Activated CD4-positive, alpha-beta memory T cell treated with anti-CD3 and anti-CD28 coated beads, Interleukin-2, amount 10 ng/mL, durations not matched to agents 7 days and 5 days (primary cell): Measurements from ENCODE around the gene ZBTB5. TPM values are rescaled to one million over a fixed set of nuclear protein-coding genes. Genes with fewer than 3 reads are reported as not detected.

ENCODE experiments used
- CTCF ChIA-PET: fragments of 350-600 bp; sonication (Branson Sonifier 250); formaldehyde crosslinking; loops from one replicate; lab custom pipeline; 2021; ENCODE audit warnings: antibody characterized with exemption, inconsistent platforms; lab: Charles Lee
- POLR2A ChIA-PET: fragments of 350-600 bp; sonication (Branson Sonifier 250); formaldehyde crosslinking; loops from one replicate; lab custom pipeline; 2021; ENCODE audit warnings: antibody characterized with exemption; lab: Charles Lee
- DNase-seq: peaks from one replicate; pipeline ENCODE4 v3.0.0-alpha.2; 2020
- H3K27ac Mint-ChIP-seq: one replicate; pipeline ENCODE4 v1.8.0; 2021; ENCODE audit warnings: mild to moderate bottlenecking, mixed read lengths
- H3K27me3 Mint-ChIP-seq: one replicate; pipeline ENCODE4 v1.8.0; 2021; ENCODE audit warnings: mixed read lengths
- H3K36me3 Mint-ChIP-seq: one replicate; pipeline ENCODE4 v1.8.0; 2021; ENCODE audit warnings: low read depth, mixed read lengths
- H3K4me1 Mint-ChIP-seq: one replicate; pipeline ENCODE4 v1.8.0; 2021; ENCODE audit warnings: mixed read lengths
- H3K4me3 Mint-ChIP-seq: one replicate; pipeline ENCODE4 v1.8.0; 2021; ENCODE audit warnings: mild to moderate bottlenecking, mixed read lengths
- H3K9me3 Mint-ChIP-seq: one replicate; pipeline ENCODE4 v1.8.0; 2021; ENCODE audit warnings: mixed read lengths
- total RNA-seq, 2 experiments: library from RNA; stranded (reverse); gene quantifications; one replicate each; pipeline ENCODE4 v1.2.3, GENCODE V29; 2021

The ZBTB5 gene
- total RNA-seq, 2 experiments from 2014 or later: 10.5 to 10.6 TPM

GRCh38 chr9:37464426-37465248 is 613 bp downstream of the ZBTB5 start:
- Mint-ChIP-seq H3K27ac (peak overlapping the region; percentile 89), H3K36me3 (peaks cover 5% of the 10 kb centered on the region), H3K4me3 (peak overlapping the region; percentile 83), H3K27me3 (no peaks in the 10 kb centered on the region), H3K9me3 (no peaks in the 10 kb centered on the region), H3K4me1 (peaks cover 34% of the 10 kb centered on the region)
- ChIA-PET CTCF (interaction anchor here (1.2 kb wide), 1 partner anchor 17 kb away, joined by 3 read pairs; no protein-coding TSS in a partner anchor), POLR2A (interaction anchor here (0.6 to 5.8 kb wide), 13 partner anchors 14 to 1064 kb away, joined by 3 to 75 read pairs (median 3); partner anchors contain the start of genes DCAF10, FBXO10, GRHPR and POLR1E)
- peak; percentile 67 for DNase-seq

GRCh38 chr9:37464006-37464405 is 1.2 kb downstream of the ZBTB5 start:
- peak overlapping the region; percentile 83 for H3K4me3 Mint-ChIP-seq
- ChIA-PET CTCF (no interaction called here), POLR2A (interaction anchor here (0.6 to 5.8 kb wide), 7 partner anchors 13 to 337 kb away, joined by 3 to 75 read pairs (median 3); partner anchors contain the start of genes DCAF10, GRHPR, POLR1E and TOMM5)
- peaks cover 5% of the 10 kb centered on the region for H3K36me3 Mint-ChIP-seq
- no peak for DNase-seq
- H3K9me3 Mint-ChIP-seq: no peaks in the 10 kb centered on the region
- H3K27me3 Mint-ChIP-seq: no peaks in the 10 kb centered on the region
- H3K4me1 Mint-ChIP-seq: peaks cover 34% of the 10 kb centered on the region
- peak overlapping the region; percentile 89 for H3K27ac Mint-ChIP-seq

DNA sequence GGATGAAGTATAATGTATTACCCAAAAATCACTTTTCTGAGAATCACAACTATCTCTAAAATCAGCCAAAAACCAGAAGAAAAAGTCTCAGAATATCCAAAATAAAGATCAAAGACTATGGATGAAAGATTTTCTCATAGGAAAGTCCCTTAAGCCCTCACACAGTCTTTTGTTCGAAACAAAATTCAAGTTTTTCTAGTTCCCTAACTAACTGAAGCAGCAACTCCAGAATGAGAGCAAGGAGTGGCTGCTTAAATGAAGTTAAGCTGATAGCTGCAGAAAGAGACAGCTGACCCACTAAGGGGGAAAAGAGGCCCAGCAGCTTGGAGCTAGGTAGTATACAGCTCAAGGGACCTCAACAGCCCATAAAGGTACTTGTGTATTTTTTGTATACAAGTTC is 8.4 kb downstream of the ZBTB5 start:
- H3K27ac Mint-ChIP-seq: no peak overlapping the region
- ChIA-PET CTCF (no interaction called here), POLR2A (interaction anchor here (1.1 kb wide), 1 partner anchor 34 kb away, joined by 3 read pairs; no protein-coding TSS in a partner anchor)
- H3K9me3 Mint-ChIP-seq: no peaks in the 10 kb centered on the region
- H3K4me1 Mint-ChIP-seq: peaks cover 3% of the 10 kb centered on the region
- H3K36me3 Mint-ChIP-seq: peaks cover 6% of the 10 kb centered on the region
- no peaks in the 10 kb centered on the region for H3K27me3 Mint-ChIP-seq
- no peak for DNase-seq
- H3K4me3 Mint-ChIP-seq: no peak overlapping the region

GRCh38 chr9:37455884-37456647 is 9.2 kb downstream of the ZBTB5 start:
- H3K9me3 Mint-ChIP-seq: no peaks in the 10 kb centered on the region
- DNase-seq: no peak
- H3K27me3 Mint-ChIP-seq: no peaks in the 10 kb centered on the region
- peaks cover 9% of the 10 kb centered on the region for H3K36me3 Mint-ChIP-seq
- CTCF ChIA-PET: no interaction called here
- no peak overlapping the region for H3K4me3 Mint-ChIP-seq
- POLR2A ChIA-PET: interaction anchor here (1.1 kb wide), 1 partner anchor 33 kb away, joined by 3 read pairs; no protein-coding TSS in a partner anchor
- H3K4me1 Mint-ChIP-seq: peaks cover 6% of the 10 kb centered on the region
- H3K27ac Mint-ChIP-seq: no peak overlapping the region

GRCh38 chr9:37454238-37454637 is 11.0 kb downstream of the ZBTB5 start:
- DNase-seq: no peak
- peaks cover 16% of the 10 kb centered on the region for H3K36me3 Mint-ChIP-seq
- CTCF ChIA-PET: no interaction called here
- H3K27me3 Mint-ChIP-seq: no peaks in the 10 kb centered on the region
- peaks cover 6% of the 10 kb centered on the region for H3K4me1 Mint-ChIP-seq
- H3K9me3 Mint-ChIP-seq: no peaks in the 10 kb centered on the region
- POLR2A ChIA-PET: no interaction called here
- no peak overlapping the region for H3K4me3 Mint-ChIP-seq
- no peak overlapping the region for H3K27ac Mint-ChIP-seq

DNA sequence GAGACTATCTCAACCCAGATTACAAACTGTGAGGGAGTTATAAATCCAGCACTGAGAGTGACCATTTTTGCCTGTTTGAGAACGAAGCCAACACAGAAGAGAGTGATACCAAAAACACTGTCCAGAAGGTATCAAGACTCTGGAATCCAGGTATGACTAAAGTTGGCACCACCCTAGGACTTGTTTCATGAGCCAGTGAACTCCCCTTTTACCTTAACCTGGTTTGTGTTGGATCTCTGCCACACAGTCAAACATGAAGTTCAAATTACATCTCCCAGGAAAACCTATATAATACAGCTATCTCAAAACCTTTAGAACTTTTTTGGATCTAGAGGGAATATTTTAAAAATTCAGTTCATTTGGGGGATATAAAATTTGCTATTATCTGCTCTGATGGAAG is 11.4 kb downstream of the ZBTB5 start:
- Mint-ChIP-seq H3K27ac (no peak overlapping the region), H3K4me1 (peaks cover 6% of the 10 kb centered on the region), H3K27me3 (no peaks in the 10 kb centered on the region), H3K36me3 (peaks cover 16% of the 10 kb centered on the region), H3K9me3 (no peaks in the 10 kb centered on the region), H3K4me3 (no peak overlapping the region)
- ChIA-PET POLR2A (no interaction called here), CTCF (no interaction called here)
- no peak for DNase-seq

DNA sequence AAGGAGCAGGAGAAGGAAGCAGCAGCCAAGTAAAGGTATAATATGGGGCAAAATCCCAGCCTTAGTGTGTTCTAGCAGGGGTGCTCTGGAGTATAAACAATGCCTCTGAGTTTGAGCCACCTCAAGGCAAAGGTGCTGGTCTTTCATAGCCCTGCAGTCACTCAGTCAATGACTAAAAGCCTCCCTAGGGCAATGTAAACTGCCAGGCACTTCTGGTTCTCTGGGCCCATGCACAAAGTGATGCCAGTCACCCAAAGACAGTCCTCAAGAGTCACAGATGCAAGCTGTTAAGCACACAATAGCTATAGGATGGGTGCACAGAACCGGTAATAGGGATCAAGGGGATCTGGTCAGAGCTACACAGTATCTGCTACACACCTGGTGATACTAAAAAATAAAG is 12.6 kb downstream of the ZBTB5 start:
- ChIA-PET POLR2A (no interaction called here), CTCF (no interaction called here)
- Mint-ChIP-seq H3K27me3 (no peaks in the 10 kb centered on the region), H3K4me3 (no peak overlapping the region), H3K4me1 (peaks cover 6% of the 10 kb centered on the region), H3K27ac (no peak overlapping the region), H3K36me3 (peaks cover 18% of the 10 kb centered on the region), H3K9me3 (no peaks in the 10 kb centered on the region)
- no peak for DNase-seq

- CTCF ChIA-PET: no interaction called here
- POLR2A ChIA-PET: no interaction called here
- Mint-ChIP-seq H3K27ac (no peak overlapping the region), H3K9me3 (no peaks in the 10 kb centered on the region), H3K36me3 (peaks cover 15% of the 10 kb centered on the region), H3K4me3 (no peak overlapping the region), H3K4me1 (peaks cover 4% of the 10 kb centered on the region), H3K27me3 (no peaks in the 10 kb centered on the region)
- no peak for DNase-seq
Measured at GRCh38 chr9:37451628-37452027, 13.6 kb downstream of the ZBTB5 start.

- H3K9me3 Mint-ChIP-seq: no peaks in the 10 kb centered on the region
- H3K36me3 Mint-ChIP-seq: peaks cover 15% of the 10 kb centered on the region
- DNase-seq: no peak
- no peaks in the 10 kb centered on the region for H3K27me3 Mint-ChIP-seq
- CTCF ChIA-PET: interaction anchor here (1.7 kb wide), 1 partner anchor 31 kb away, joined by 5 read pairs; no protein-coding TSS in a partner anchor
- no peak overlapping the region for H3K27ac Mint-ChIP-seq
- H3K4me1 Mint-ChIP-seq: peaks cover 4% of the 10 kb centered on the region
- POLR2A ChIA-PET: interaction anchor here (1.1 to 1.6 kb wide), 3 partner anchors 14 to 19 kb away, joined by 3 to 7 read pairs (median 3); no protein-coding TSS in a partner anchor
- no peak overlapping the region for H3K4me3 Mint-ChIP-seq
Measured at GRCh38 chr9:37449862-37450632, 15.2 kb downstream of the ZBTB5 start.

DNA sequence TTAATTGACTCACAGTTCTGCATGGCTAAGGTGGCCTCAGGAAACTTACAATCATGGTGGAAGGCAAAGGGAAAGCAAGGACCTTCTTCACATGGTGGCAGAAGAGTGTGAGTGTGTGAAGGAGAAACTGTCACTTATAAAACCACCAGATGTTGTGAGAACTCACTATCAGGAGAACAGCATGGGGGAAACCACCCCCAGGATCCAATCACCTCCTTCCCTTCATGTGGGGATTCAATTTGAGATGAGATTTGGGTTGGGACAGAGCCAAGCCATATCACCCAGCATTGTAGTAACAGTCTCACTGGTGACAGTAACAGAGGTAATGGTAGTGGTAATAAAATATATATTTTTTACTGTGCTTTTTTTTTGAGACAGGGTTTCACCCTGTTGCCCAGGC is 18.1 kb downstream of the ZBTB5 start:
- Mint-ChIP-seq H3K27ac (no peak overlapping the region), H3K4me3 (no peak overlapping the region), H3K27me3 (no peaks in the 10 kb centered on the region), H3K4me1 (peaks cover 4% of the 10 kb centered on the region), H3K36me3 (peaks cover 18% of the 10 kb centered on the region), H3K9me3 (no peaks in the 10 kb centered on the region)
- ChIA-PET CTCF (no interaction called here), POLR2A (no interaction called here)
- no peak for DNase-seq

GRCh38 chr9:37446401-37446800 is 18.8 kb downstream of the ZBTB5 start:
- H3K27me3 Mint-ChIP-seq: no peaks in the 10 kb centered on the region
- peaks cover 22% of the 10 kb centered on the region for H3K36me3 Mint-ChIP-seq
- ChIA-PET CTCF (interaction anchor here (0.5 kb wide), 1 partner anchor 412 kb away, joined by 3 read pairs; the partner anchor contains the start of gene PAX5), POLR2A (no interaction called here)
- H3K4me3 Mint-ChIP-seq: no peak overlapping the region
- DNase-seq: no peak
- H3K4me1 Mint-ChIP-seq: no peaks in the 10 kb centered on the region
- no peak overlapping the region for H3K27ac Mint-ChIP-seq
- H3K9me3 Mint-ChIP-seq: no peaks in the 10 kb centered on the region

DNA sequence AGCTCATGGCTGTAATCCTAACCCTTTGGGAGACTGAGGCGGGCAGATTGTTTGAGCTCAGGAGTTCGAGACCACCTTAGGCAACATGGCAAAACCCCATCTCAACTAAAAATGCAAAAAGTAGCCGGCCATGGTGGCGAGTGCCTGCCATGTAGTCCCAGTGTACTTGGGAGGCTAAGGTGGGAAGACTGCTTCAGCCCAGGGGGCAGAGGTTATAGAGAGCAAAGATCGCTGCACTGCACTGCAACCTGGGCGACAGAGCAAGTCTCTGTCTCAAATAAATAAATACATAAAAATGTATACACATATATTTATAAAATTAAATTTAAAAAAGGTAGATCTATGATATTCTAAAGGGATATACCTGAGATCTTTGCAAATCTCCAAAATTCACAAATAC is 19.4 kb downstream of the ZBTB5 start:
- Mint-ChIP-seq H3K27me3 (no peaks in the 10 kb centered on the region), H3K36me3 (peaks cover 26% of the 10 kb centered on the region), H3K4me3 (no peak overlapping the region), H3K9me3 (no peaks in the 10 kb centered on the region), H3K4me1 (no peaks in the 10 kb centered on the region), H3K27ac (no peak overlapping the region)
- no peak for DNase-seq
- CTCF ChIA-PET: interaction anchor here (0.5 kb wide), 1 partner anchor 412 kb away, joined by 3 read pairs; the partner anchor contains the start of gene PAX5
- POLR2A ChIA-PET: no interaction called here
